Thoracic aorta (tissue), 2 donors: ENCODE measurements around the gene NTF3. TPM values are rescaled to one million over a fixed set of nuclear protein-coding genes. Genes with fewer than 3 reads are reported as not detected.

Experiments used
- ATAC-seq: fragments of 150-250 bp; one replicate; pipeline ENCODE4 v1.8.0; 2017; ENCODE audit warnings: low read depth; ENCODE audit not compliant: insufficient number of reproducible peaks, low FRiP score
- DNase-seq: peaks from one replicate; pipeline ENCODE4 v3.0.0-alpha.2; 2020; ENCODE audit warnings: low spot score
- H3K27ac ChIP-seq, 2 donors: fragments of 200-600 bp; sonication (generic); 1 replicate in 1 of 2; 2 replicates in 1 of 2; pipeline ENCODE4 v1.5.1; 2016; ENCODE audit warnings: mild to moderate bottlenecking in 2 of 2, moderate library complexity in 2 of 2
- H3K27me3 ChIP-seq: fragments of 200-600 bp; sonication (generic); replicated peaks from 2 replicates; pipeline ENCODE4 v1.6.0; 2016; ENCODE audit warnings: mild to moderate bottlenecking; ENCODE audit not compliant: insufficient read depth
- H3K36me3 ChIP-seq: fragments of 200-600 bp; sonication (generic); one replicate; pipeline ENCODE4 v1.5.1; 2016
- H3K4me1 ChIP-seq, 2 donors: fragments of 200-600 bp; sonication (generic); 1 replicate in 1 of 2; 2 replicates in 1 of 2; pipeline versions ENCODE4 v1.5.1 to v1.6.0; 2016; ENCODE audit warnings: low read depth in 2 of 2, mild to moderate bottlenecking in 1 of 2; ENCODE audit not compliant: control insufficient read depth in 1 of 2
- H3K4me3 ChIP-seq: fragments of 200-600 bp; sonication (generic); 2 replicates; pipeline ENCODE4 v1.5.1; 2016; ENCODE audit warnings: mild to moderate bottlenecking
- H3K9me3 ChIP-seq: fragments of 200-600 bp; sonication (generic); 2 replicates; pipeline ENCODE4 v1.5.1; 2016
- CTCF ChIP-seq: fragments of 200-600 bp; sonication (generic); IDR thresholded peaks from one replicate; pipeline ENCODE4 v1.5.1; 2019; ENCODE audit warnings: antibody characterized with exemption
- total RNA-seq, 2 donors: library from RNA; depleted of rRNA; stranded (reverse); fragments of >200 nt; gene quantifications; one replicate each; pipeline versions ENCODE4 v1.1.0 to v1.2.3, GENCODE V29; 2016

Gene NTF3
- total RNA-seq, 2 donors from 2014 or later: 9.9 to 24.4 TPM

- TF ChIP-seq CTCF: no peak
- ATAC-seq (no peak), DNase-seq (no peak)
- no peaks in the 10 kb centered on the region for H3K9me3 ChIP-seq
- peaks cover 37 to 86% of the 10 kb centered on the region in 2 donors for H3K4me1 ChIP-seq
- no peak overlapping the region for H3K27ac ChIP-seq
- no peaks in the 10 kb centered on the region for H3K27me3 ChIP-seq
- no peaks in the 10 kb centered on the region for H3K36me3 ChIP-seq
- no peak overlapping the region for H3K4me3 ChIP-seq
These were observed 7.5 kb downstream of the NTF3 start for GRCh38 chr12:5439371-5439771.

- ATAC-seq: no peak
- Histone ChIP-seq H3K27ac (no peak overlapping the region), H3K36me3 (no peaks in the 10 kb centered on the region), H3K4me3 (no peak overlapping the region), H3K9me3 (no peaks in the 10 kb centered on the region), H3K4me1 (peaks cover 37 to 85% of the 10 kb centered on the region in 2 donors), H3K27me3 (no peaks in the 10 kb centered on the region)
- DNase-seq: no peak
- no peak for TF ChIP-seq CTCF
These were observed 7.9 kb downstream of the NTF3 start for GRCh38 chr12:5439788-5440300.

- ATAC-seq (no peak), DNase-seq (no peak)
- TF ChIP-seq CTCF: no peak
- Histone ChIP-seq H3K36me3 (no peaks in the 10 kb centered on the region), H3K4me3 (no peak overlapping the region), H3K27ac (no peak overlapping the region), H3K27me3 (no peaks in the 10 kb centered on the region), H3K4me1 (peaks cover 32 to 74% of the 10 kb centered on the region in 2 donors), H3K9me3 (no peaks in the 10 kb centered on the region)
These were observed 9.1 kb downstream of the NTF3 start for GRCh38 chr12:5440978-5441377.

- Histone ChIP-seq H3K9me3 (no peaks in the 10 kb centered on the region), H3K36me3 (no peaks in the 10 kb centered on the region), H3K4me1 (peaks cover 29 to 68% of the 10 kb centered on the region in 2 donors), H3K27me3 (no peaks in the 10 kb centered on the region), H3K4me3 (no peak overlapping the region), H3K27ac (peak overlapping the region in 1 of 2 donors; percentile 0)
- DNase-seq: no peak
- no peak for TF ChIP-seq CTCF
- ATAC-seq: no peak
These were observed 9.8 kb downstream of the NTF3 start for GRCh38 chr12:5441497-5442236.

- peak; percentile 56 for TF ChIP-seq CTCF
- Histone ChIP-seq H3K27me3 (no peaks in the 10 kb centered on the region), H3K4me1 (peaks cover 22 to 64% of the 10 kb centered on the region in 2 donors), H3K27ac (peak overlapping the region in 1 of 2 donors; percentile 0), H3K9me3 (no peaks in the 10 kb centered on the region), H3K36me3 (no peaks in the 10 kb centered on the region), H3K4me3 (no peak overlapping the region)
- no peak for ATAC-seq
- no peak for DNase-seq
These were observed 10.5 kb downstream of the NTF3 start for GRCh38 chr12:5442251-5443006.
